Adipocyte (in vitro differentiated cells): Measurements from ENCODE around the gene SELENOP.

ENCODE experiments used
- DNase-seq: peaks from one replicate; pipeline ENCODE4 v3.0.0-alpha.2; 2015; ENCODE audit warnings: low read depth
- H3K27me3 ChIP-seq: replicated peaks from 2 replicates; pipeline ENCODE4 v1.7.0; 2013; ENCODE audit warnings: mild to moderate bottlenecking, low read length, moderate library complexity; ENCODE audit not compliant: control insufficient read depth, insufficient read depth
- H3K36me3 ChIP-seq: 2 replicates; pipeline ENCODE4 v1.7.0; 2013; ENCODE audit warnings: low read length, mild to moderate bottlenecking, moderate library complexity; ENCODE audit not compliant: control insufficient read depth, insufficient read depth, severe bottlenecking
- H3K4me1 ChIP-seq: 2 replicates; pipeline ENCODE4 v1.7.0; 2013; ENCODE audit warnings: mild to moderate bottlenecking, low read length, moderate library complexity; ENCODE audit not compliant: control insufficient read depth, insufficient read depth
- H3K4me3 ChIP-seq: 2 replicates; pipeline ENCODE4 v1.7.0; 2013; ENCODE audit warnings: mild to moderate bottlenecking, low read length, moderate library complexity
- H3K9ac ChIP-seq: 2 replicates; pipeline ENCODE4 v1.7.0; 2013; ENCODE audit warnings: mild to moderate bottlenecking, low read length, moderate library complexity
- H3K9me3 ChIP-seq: 2 replicates; pipeline ENCODE4 v1.7.0; 2013; ENCODE audit warnings: mild to moderate bottlenecking, low read length, moderate library complexity; ENCODE audit not compliant: control insufficient read depth

Gene SELENOP

GRCh38 chr5:42806701-42807262 lies 4.9 kb downstream of the SELENOP start:
- no peak for DNase-seq
- Histone ChIP-seq H3K36me3 (peaks cover 63% of the 10 kb centered on the region), H3K9me3 (no peaks in the 10 kb centered on the region), H3K4me3 (no peak overlapping the region), H3K27me3 (no peaks in the 10 kb centered on the region), H3K9ac (no peak overlapping the region), H3K4me1 (peaks cover 25% of the 10 kb centered on the region)

GRCh38 chr5:42806004-42806700 lies 5.5 kb downstream of the SELENOP start:
- H3K9ac ChIP-seq: no peak overlapping the region
- no peak for DNase-seq
- H3K4me3 ChIP-seq: no peak overlapping the region
- no peaks in the 10 kb centered on the region for H3K9me3 ChIP-seq
- H3K4me1 ChIP-seq: peaks cover 25% of the 10 kb centered on the region
- H3K36me3 ChIP-seq: peaks cover 69% of the 10 kb centered on the region
- H3K27me3 ChIP-seq: no peaks in the 10 kb centered on the region

DNA sequence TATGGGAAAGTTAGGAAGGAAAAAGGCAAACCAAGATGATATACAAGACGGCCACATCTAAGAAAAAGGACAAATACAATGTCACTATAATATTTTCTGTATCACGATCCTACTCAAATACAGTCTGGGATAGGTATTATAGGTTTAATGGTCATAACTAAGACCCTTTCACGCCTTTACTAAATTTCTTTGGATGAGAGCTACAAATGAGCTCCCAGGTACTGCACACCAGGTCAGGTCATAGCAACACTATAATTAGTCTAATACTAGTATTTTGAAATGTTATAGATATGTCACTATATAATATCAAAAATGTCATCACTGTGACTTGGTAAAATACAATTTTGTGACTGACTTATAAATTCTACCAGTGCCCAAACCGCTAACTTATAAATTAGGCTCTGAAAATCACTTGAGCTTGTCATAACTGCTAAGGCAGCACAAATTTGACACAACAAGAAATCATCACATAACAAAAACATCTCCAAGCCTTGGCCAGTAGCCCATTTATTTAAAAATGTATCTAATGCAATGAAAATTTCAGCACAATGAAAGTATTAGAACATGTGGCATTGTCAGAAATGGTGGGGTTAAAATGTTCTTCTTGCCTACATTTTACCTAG lies 6.9 kb downstream of the SELENOP start:
- H3K9ac ChIP-seq: no peak overlapping the region
- H3K9me3 ChIP-seq: no peaks in the 10 kb centered on the region
- H3K4me3 ChIP-seq: no peak overlapping the region
- no peak for DNase-seq
- no peaks in the 10 kb centered on the region for H3K27me3 ChIP-seq
- peaks cover 25% of the 10 kb centered on the region for H3K4me1 ChIP-seq
- peaks cover 82% of the 10 kb centered on the region for H3K36me3 ChIP-seq

- Histone ChIP-seq H3K9ac (no peak overlapping the region), H3K4me3 (no peak overlapping the region), H3K27me3 (no peaks in the 10 kb centered on the region), H3K4me1 (no peaks in the 10 kb centered on the region), H3K36me3 (peaks cover 75% of the 10 kb centered on the region), H3K9me3 (peaks cover 10% of the 10 kb centered on the region)
- DNase-seq: no peak
Measured at GRCh38 chr5:42801516-42802166, 10.1 kb downstream of the SELENOP start.

GRCh38 chr5:42800748-42801330 lies 10.9 kb downstream of the SELENOP start:
- no peaks in the 10 kb centered on the region for H3K4me1 ChIP-seq
- peaks cover 67% of the 10 kb centered on the region for H3K36me3 ChIP-seq
- no peak for DNase-seq
- peaks cover 10% of the 10 kb centered on the region for H3K9me3 ChIP-seq
- no peak overlapping the region for H3K4me3 ChIP-seq
- H3K9ac ChIP-seq: no peak overlapping the region
- no peaks in the 10 kb centered on the region for H3K27me3 ChIP-seq

DNA sequence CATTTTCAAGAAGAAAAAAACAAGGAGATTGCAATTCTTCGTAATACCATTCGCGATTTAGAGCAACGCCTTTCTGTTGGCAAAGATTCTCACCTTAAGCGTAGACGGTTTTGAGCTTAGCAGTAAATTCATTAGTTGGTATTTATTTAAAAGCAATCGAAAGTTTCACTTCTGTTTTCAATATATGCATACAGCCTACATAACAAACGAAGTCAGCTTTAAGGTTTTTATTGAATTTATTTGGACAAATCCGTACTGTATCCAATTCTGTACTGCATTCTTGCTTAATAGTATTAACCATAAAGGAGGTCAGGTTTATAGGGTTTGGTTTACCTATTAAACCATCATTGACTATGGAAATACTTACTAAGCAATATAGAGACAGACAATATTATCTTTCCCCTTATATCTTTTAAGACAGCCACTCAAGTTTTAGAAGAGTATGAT lies 12.0 kb downstream of the SELENOP start:
- H3K4me3 ChIP-seq: no peak overlapping the region
- no peaks in the 10 kb centered on the region for H3K4me1 ChIP-seq
- no peak for DNase-seq
- H3K9me3 ChIP-seq: peaks cover 10% of the 10 kb centered on the region
- H3K36me3 ChIP-seq: peaks cover 55% of the 10 kb centered on the region
- H3K9ac ChIP-seq: no peak overlapping the region
- H3K27me3 ChIP-seq: no peaks in the 10 kb centered on the region

- H3K4me1 ChIP-seq: no peaks in the 10 kb centered on the region
- DNase-seq: no peak
- peaks cover 50% of the 10 kb centered on the region for H3K36me3 ChIP-seq
- no peak overlapping the region for H3K9ac ChIP-seq
- H3K9me3 ChIP-seq: peaks cover 10% of the 10 kb centered on the region
- no peaks in the 10 kb centered on the region for H3K27me3 ChIP-seq
- H3K4me3 ChIP-seq: no peak overlapping the region
Measured at GRCh38 chr5:42799241-42799608, 12.5 kb downstream of the SELENOP start.

DNA sequence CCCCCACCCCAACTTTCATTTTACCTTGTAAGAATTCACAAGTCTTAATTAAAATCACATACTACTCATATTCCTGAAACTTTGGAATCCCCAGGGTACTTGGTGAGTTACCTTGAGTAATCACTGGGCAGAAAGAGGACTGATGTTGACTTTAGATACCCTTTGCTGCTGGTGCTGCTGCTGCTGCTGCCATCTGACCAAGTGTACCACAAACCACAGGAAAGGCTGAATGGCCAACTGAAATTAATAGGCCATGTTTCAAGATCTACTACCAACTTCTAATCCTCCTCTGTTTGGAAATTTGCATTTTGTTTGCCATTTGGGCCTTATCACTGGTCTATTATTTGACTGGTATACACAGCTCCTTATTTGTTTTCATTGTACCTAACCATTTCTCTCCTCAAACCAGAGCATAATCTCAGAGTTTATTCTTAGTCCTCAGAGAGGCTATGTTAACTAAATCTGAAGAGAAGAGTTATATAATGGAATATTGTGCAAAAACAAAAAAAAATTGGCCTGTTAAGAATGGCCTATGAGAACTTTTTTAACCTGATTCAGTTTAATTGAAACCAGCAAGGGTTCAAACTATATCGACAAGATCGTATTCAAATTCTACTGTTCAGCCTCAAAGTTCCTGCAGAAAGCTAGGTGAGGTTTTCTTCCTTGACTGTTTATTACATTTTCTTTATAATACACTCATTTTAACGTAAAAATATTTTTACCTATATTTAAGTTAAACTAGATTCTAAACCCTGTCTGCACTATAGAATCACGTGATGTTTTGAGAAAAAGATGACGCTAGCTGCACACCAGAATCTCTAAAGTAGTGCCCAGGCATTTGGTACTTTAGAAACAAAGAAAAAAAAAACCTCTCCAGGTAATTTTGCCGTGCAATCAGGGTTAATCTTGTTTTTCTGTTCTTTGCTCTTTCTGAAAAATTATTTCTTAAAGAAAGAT lies 13.1 kb downstream of the SELENOP start:
- Histone ChIP-seq H3K9ac (no peak overlapping the region), H3K27me3 (no peaks in the 10 kb centered on the region), H3K36me3 (peaks cover 45% of the 10 kb centered on the region), H3K4me1 (no peaks in the 10 kb centered on the region), H3K4me3 (no peak overlapping the region), H3K9me3 (peaks cover 14% of the 10 kb centered on the region)
- no peak for DNase-seq

GRCh38 chr5:42791151-42791550 lies 20.5 kb downstream of the SELENOP start:
- Histone ChIP-seq H3K9ac (no peak overlapping the region), H3K4me3 (no peak overlapping the region), H3K27me3 (no peaks in the 10 kb centered on the region), H3K4me1 (no peaks in the 10 kb centered on the region), H3K36me3 (no peaks in the 10 kb centered on the region), H3K9me3 (peaks cover 28% of the 10 kb centered on the region)
- DNase-seq: no peak

- H3K4me3 ChIP-seq: no peak overlapping the region
- no peaks in the 10 kb centered on the region for H3K27me3 ChIP-seq
- DNase-seq: no peak
- H3K4me1 ChIP-seq: no peaks in the 10 kb centered on the region
- no peak overlapping the region for H3K9ac ChIP-seq
- H3K36me3 ChIP-seq: no peaks in the 10 kb centered on the region
- peaks cover 35% of the 10 kb centered on the region for H3K9me3 ChIP-seq
Measured at GRCh38 chr5:42787845-42788244, 23.8 kb downstream of the SELENOP start.
